ENCODE data around the gene STAG1.
"Not testable (repeated sequence)": the region's sequence is repeated elsewhere in the genome, so short reads cannot be mapped to it uniquely, and the experiment has no call there.

The STAG1 gene

GRCh38 chr3:136604961-136605360, 147.2 kb downstream of the STAG1 start:
- no peak overlapping the region for H3K4me3 ChIP-seq (ENCODE audit: low read depth, low read length)

- H3K4me3 ChIP-seq (ENCODE audit: low read depth, low read length) = no peak overlapping the region
Measured at GRCh38 chr3:136602818-136603217, 149.4 kb downstream of the STAG1 start.

- no peak overlapping the region for H3K4me3 ChIP-seq (ENCODE audit: low read depth, low read length)
Measured at GRCh38 chr3:136595913-136596697, 156.1 kb downstream of the STAG1 start.

- H3K4me3 ChIP-seq (ENCODE audit: low read depth, low read length) = no peak overlapping the region
Measured at GRCh38 chr3:136586580-136586979, 165.6 kb downstream of the STAG1 start.

DNA sequence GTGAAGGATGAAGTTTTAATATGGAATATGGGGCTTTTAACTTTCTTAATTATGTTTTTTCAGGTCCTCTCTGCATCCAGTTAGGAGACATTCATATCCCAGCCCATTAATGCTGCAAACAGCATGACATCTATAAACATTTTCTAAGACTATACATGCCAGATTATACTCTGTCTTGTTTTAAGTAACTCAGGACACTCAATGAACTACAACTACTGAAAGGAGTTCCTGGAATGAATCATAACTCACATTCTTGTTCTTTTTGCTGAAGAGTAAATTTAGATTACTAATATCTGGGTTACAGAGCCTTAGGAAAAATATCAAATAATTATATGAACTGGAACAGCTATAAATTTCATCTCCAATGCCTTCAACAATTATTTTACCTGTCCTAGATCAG, 167.4 kb downstream of the STAG1 start:
- H3K4me3 ChIP-seq (ENCODE audit: low read depth, low read length) = no peak overlapping the region

DNA sequence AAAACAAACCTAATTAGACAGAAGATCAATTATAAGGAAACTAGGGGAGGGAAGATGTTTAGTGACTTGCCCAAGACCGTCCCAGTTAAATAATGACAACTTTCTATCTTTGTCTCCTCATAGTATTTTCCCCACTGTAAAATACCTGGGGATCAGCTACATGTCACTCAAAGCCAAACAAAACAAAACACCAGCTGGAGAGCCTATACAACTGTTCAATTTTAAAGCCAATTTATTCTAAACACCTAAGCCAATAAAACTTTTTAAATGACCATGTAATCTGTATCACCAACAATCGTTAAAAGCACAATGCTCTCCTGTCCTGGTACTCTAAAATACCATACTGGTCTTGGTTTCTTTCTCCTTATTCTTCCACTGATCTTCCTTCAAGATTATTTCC, 168.4 kb downstream of the STAG1 start:
- no peak overlapping the region for H3K4me3 ChIP-seq (ENCODE audit: low read depth, low read length)

DNA sequence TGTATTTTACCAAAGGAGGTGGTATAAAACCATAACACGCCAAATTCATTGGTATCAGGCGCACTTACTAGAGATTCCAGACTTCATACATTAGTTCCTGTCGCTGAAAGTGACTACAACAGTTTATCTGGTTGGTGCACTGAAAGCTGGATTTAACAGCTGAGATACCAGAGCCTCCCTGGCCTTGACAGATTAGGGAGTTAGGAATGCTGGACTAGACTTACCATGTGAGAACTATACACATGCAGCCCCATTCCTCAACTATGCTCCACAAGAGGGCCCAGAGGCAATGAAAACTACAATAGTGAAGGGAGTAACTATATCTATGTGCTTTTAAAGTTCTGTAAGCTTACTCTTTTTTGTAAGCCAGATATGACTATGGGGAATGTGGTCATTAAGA, 174.4 kb downstream of the STAG1 start:
- no peak overlapping the region for H3K4me3 ChIP-seq (ENCODE audit: low read depth, low read length)

- H3K4me3 ChIP-seq (ENCODE audit: low read depth, low read length) = no peak overlapping the region
Measured at GRCh38 chr3:136576279-136577009, 175.7 kb downstream of the STAG1 start.

DNA sequence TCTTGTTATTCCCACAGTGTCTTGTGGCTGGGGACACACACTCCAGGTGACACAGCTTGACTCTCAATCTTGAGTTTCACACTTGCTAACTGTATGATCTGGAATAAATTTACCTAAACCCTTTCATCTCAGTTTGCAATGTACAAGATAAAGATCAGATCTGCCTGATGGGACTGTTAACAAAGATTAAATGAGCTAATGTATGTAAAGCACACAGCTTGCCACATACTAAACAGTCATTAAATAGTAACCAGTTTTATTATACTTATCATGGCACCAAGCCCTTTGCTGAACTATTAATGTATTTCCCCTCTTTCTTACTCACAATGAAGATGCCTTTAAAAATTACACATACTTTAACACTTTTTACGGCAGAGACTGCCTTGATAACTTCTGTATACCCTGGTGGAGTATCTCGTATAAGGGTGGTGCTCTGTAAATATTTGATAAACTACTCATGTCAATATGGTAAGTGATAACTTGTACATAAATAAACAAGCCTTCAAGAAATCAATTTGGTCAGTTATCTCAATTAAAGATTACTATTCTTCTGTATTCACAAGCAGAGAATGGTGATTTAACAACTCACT, 184.5 kb downstream of the STAG1 start:
- no peak overlapping the region for H3K4me3 ChIP-seq (ENCODE audit: low read depth, low read length)

DNA sequence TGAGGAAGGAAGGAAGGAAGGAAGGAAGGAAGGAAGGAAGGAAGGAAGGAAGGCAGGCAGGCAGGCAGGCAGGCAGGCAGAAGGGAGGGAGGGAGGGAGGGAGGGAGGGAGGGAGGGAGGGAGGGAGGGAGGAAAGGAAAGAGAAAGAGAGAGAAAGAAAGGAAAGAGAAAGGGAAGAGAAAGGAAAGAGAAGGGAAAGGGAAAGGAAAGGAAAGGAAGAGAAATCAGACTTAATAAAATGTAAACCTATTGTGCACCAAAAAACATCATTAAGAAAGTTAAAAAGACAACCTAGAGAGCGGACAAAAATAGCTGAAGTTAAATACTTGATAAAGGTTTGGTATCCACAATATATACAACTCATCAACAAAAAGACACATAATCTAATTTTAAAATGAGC, 187.2 kb downstream of the STAG1 start:
- H3K4me3 ChIP-seq (ENCODE audit: low read depth, low read length) = not testable (repeated sequence)

DNA sequence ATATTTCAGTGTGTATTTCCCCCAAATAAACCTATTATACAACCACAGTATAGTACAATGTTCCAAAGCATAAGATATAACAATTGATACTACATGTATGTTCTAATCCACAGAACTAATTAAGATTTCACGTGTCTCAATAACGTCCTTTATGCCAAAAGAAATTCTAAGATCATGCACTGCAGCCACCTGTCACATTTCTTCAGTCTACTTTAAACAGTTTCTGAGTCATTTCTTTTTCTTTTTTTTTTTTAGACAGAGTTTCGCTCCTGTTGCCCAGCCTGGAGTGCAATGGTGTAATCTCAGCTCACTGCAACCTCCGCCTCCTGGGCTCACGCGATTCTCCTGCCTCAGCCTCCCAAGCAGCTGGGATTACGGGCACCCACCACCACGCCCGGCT, 190.2 kb downstream of the STAG1 start:
- H3K4me3 ChIP-seq (ENCODE audit: low read depth, low read length) = no peak overlapping the region

DNA sequence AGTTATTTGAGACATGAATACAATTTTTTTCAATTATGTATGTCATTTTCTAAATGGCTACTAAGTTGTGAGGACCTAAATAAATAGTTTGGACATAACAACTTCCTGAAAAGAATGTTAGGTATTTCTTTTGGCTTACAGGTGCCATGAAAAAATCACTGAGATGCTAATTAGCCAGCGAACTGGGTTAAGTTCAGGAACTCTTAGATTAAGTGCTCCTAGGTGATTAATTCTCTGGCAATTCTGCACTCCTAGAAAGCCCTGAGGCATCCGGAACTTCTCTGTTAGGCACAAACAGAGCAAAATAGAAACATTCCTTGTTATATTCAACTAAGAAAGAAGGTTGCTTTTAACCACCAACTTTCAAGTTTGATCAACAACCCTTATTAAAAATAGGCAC, 192.3 kb downstream of the STAG1 start:
- no peak overlapping the region for H3K4me3 ChIP-seq (ENCODE audit: low read depth, low read length)

- not testable (repeated sequence) for H3K4me3 ChIP-seq (ENCODE audit: low read depth, low read length)
Measured at GRCh38 chr3:136549461-136549860, 202.7 kb downstream of the STAG1 start.

- no peak overlapping the region for H3K4me3 ChIP-seq (ENCODE audit: low read depth, low read length)
Measured at GRCh38 chr3:136547293-136547692, 204.9 kb downstream of the STAG1 start.

DNA sequence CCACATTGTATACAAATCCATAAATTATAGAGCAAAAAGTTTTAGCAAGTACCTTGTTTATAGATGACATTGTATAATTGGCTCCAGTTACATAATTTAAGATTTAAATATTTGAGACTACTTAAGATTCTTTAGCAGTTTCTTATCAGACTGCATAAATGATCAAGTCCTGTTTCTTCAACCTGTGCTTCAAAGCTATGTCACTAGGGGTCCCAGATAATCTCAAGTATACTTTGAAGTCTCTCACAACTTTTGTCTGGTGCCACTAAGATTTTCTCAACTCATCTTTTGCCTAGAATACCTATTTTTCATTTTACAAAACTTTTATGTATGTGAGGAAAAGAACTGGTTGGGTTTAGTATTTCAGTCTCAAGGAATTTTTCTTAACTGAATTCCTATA, 205.5 kb downstream of the STAG1 start:
- no peak overlapping the region for H3K4me3 ChIP-seq (ENCODE audit: low read depth, low read length)

- no peak overlapping the region for H3K4me3 ChIP-seq (ENCODE audit: low read depth, low read length)
Measured at GRCh38 chr3:136545664-136546268, 206.4 kb downstream of the STAG1 start.

DNA sequence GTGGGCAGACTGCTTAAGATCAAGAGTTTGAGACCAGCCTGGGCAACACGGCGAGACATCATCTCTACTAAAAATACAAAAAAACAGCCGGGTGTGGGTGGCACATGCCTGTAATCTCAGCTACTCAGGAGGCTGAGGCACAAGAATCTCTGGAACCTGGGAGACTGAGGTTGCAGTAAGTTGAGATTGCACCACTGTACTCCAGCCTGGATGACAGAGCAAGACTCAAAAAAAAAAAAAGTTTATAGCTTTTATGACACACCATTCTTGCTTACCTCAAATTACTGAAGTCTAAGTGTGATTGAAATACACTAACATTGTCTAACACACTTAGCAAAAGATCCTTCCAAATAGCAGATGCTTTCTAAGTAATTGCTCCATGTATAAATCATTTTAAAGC, 207.6 kb downstream of the STAG1 start:
- no peak overlapping the region for H3K4me3 ChIP-seq (ENCODE audit: low read depth, low read length)

GRCh38 chr3:136543385-136543784, 208.8 kb downstream of the STAG1 start:
- H3K4me3 ChIP-seq (ENCODE audit: low read depth, low read length) = no peak overlapping the region

DNA sequence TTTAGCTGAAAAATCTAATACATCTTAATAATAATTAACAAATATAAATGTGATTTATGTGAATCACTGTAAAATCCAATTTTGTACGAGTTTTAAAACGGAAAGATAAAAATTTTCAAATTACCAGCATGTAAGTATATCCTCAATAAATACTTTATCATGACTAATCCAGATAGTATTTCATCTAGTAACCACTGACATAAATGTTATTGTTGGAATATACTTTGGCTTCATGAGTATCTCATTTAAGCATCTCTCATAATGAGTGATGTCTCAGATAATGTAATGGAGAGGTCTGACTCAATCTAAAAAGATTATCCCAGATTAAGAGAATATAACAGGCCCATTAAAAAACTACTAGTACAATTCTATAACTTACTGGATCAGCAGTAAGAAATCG, 216.3 kb downstream of the STAG1 start:
- no peak overlapping the region for H3K4me3 ChIP-seq (ENCODE audit: low read depth, low read length)

DNA sequence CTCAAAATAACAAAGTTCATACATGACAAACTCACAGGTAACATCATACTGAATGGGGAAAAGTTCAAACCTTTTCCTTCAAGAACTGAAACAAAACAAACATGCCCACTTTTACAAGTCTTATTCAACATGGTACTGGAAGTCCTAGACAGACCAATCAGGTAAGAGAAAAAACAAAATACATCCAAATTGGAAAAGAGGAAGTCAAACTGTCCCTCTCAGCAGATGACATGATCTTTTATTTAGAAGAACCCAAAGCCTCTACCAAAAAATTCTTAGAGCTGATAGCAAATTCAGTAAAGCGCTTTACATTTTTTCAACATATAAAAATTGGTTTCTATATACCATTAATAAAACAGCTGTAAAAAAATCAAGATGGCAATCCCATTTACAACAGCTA, 219.4 kb downstream of the STAG1 start:
- H3K4me3 ChIP-seq (ENCODE audit: low read depth, low read length) = no peak overlapping the region

- H3K4me3 ChIP-seq (ENCODE audit: low read depth, low read length) = no peak overlapping the region
Measured at GRCh38 chr3:136518102-136518501, 234.1 kb downstream of the STAG1 start.

DNA sequence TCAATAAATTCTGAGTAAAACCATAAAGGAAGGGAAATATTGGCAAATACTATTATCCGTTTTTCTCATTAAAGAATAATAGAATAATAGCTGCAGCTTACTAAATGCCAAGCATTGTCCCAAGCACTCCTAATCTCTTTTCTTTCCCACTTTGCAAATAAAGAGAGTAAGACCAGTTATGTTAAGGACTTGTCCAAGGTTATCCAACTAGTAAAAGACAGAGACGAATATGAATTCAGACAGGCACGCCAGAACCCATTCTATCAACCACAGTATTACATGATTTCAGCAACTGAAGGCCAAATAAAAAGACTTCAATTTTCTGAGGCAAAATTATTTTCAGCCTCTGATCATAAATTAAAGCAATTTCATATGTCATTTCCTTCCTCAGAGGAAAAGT, 235.5 kb downstream of the STAG1 start:
- H3K4me3 ChIP-seq (ENCODE audit: low read depth, low read length) = no peak overlapping the region
